Endothelial cell of hepatic sinusoid (primary cell): Measurements from ENCODE around the gene FZR1.
"Not testable (repeated sequence)": the region's sequence is repeated elsewhere in the genome, so short reads cannot be mapped to it uniquely, and the experiment has no call there.

Experiments used
- in situ Hi-C: cut with HindIII; loops from 2 replicates; pipeline ENCODE4 v1.10.0; 2017; ENCODE audit warnings: low sequenced_read_pairs

FZR1 gene

GRCh38 chr19:3494051-3494450 lies 12.1 kb upstream of the FZR1 start:
- in situ Hi-C loops, result no loop called here

DNA sequence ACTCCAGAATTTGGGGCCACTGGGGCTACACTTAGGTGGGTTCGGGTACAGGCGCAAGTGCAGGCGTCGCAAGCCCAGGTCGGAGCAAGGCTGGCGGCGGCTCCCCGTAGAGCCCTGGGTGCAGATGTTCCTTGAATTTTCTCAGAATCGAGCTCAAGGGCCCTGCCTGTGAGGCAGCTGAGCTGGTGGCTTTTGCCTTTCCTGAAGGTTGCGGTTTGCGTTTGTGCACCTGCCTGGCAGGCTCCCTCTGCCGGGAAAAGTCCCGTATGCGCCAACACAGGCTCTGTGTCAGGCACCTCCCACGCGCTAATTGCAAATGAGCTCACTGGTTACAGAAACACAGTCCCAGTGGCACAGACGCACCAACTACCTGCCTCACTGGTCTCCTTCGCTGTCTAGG lies 11.6 kb upstream of the FZR1 start:
- in situ Hi-C loops, result no loop called here

DNA sequence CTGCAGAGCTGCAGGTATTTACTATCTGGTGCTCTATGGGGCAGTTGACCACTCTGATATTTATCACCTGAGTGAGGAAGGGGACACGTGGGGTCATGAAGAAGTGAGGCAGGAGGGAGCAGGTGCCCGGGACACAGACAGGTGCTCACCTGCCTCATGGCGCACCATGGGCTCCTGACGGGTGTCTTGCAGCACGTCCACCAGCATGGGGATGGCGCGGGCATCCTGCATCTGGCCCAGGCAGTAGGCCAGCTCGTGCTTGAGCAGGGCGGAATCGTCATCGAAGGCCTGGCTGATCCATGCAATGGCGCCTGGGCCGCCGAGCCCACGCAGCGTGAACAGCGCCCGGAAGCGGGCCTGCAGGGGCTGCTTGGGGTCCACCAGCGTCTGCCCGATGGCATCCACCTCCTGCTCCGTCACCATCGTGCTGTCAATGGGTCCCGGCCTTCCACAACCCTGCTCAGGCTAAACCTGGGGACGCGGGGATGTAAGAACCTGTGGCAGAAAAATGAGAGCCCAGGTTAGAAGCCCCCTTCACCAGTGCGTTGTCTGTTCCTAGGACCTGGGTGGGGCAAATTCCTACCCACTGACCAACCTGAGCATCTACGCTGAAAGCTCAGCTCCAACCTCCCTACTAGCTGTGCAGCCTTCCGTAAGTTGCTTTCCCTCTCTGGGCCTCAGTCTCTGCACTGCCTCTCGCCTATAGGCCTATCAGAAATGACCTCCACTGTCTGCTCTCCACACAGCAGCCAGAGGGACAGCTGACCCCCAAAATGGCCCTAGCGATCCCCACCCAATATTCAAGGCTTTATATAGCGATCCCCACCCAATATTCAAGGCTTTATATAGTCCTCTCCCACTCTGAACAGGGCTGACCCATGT lies 9.5 kb upstream of the FZR1 start:
- in situ Hi-C loops, result no loop called here

GRCh38 chr19:3497757-3498520 lies 8.2 kb upstream of the FZR1 start:
- in situ Hi-C loops, result no loop called here

DNA sequence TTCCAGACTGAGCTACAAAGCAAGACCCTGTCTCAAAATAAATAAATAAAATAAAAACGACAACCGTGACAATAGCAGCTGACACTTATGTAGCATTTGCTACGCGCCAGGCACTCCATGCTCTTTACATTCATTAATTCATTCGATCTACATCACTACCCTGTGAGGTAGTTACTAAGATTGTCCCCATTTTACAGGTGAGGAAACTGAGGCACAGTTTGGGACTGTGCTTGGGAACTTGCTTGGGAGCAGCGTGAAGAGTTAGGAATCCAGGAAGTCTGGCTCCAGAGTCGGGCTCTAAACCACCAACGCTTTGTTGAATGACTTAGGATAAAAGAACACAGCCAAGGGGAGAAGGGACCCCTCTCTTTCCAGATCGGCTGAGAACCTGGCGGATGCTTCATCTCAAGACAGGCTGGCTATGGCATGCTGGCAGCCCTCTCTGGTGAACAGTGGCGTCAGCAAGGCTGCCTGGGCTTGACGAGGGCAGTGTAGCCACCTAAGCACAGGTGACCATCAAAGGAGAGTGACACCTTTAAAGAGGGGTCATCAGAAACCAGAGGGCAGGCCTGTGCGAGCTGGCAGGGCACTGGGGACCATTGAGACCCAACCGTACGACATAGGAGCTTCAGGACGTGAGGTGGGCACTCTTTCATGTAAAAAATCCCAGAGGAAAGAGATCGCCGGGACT lies 6.2 kb upstream of the FZR1 start:
- in situ Hi-C loops, result no loop called here

GRCh38 chr19:3500429-3501101 lies 5.5 kb upstream of the FZR1 start, which contains the start of gene DOHH:
DOHH (minus strand) TSS chr19:3500674; CDS start chr19:3496814, 3,860 bp downstream.
- in situ Hi-C loops, result no loop called here

GRCh38 chr19:3501780-3502179 lies 4.3 kb upstream of the FZR1 start:
- in situ Hi-C loops, result no loop called here

- in situ Hi-C loops, result no loop called here
Measured at GRCh38 chr19:3503036-3503572, 3.0 kb upstream of the FZR1 start.

- in situ Hi-C loops, result no loop called here
Measured at GRCh38 chr19:3504735-3505134, 1.4 kb upstream of the FZR1 start.

- in situ Hi-C loops, result no loop called here
Measured at GRCh38 chr19:3506384-3507340, 551 bp downstream of the FZR1 start.

- in situ Hi-C loops, result no loop called here
Measured at GRCh38 chr19:3507371-3508120, 1.4 kb downstream of the FZR1 start.

- in situ Hi-C loops, result not testable (repeated sequence)
Measured at GRCh38 chr19:3508121-3508661, 2.1 kb downstream of the FZR1 start.

DNA sequence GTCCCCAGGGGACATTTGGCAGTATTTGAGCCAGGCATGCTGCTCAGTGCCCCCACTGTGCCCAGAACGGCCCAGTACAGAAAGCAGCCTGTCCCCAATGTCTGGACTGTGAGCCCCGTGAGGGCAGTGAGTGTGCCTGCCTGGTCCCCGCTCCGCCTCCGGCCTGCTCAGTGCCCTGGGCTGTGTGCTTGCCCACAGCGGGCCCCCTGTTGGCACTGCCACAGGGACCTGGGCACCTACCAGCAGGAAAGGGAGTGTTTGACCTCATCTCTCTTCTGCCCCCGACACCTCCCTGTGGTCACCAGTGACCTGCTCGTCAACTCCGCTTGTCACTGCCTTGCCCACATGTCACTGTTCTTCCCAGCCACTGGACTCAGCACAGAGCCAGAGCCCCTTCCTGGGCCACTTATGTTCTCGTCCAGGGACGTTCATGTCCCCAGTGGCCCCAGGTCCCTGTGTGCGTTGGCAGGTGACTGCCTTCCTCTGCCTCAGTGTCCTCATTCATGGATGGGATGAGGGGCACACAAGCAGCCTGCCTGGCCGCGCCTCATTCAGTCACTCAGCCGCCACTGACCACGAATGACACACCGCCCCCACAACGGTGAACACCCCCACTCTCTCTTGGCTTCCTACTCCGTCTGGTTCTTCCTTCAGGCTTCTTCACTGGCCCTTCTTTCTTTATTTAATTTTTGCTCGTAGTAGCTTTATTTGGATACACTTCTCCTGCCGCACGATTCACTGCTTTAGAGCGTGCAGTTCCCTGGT lies 2.8 kb downstream of the FZR1 start:
- in situ Hi-C loops, result no loop called here

DNA sequence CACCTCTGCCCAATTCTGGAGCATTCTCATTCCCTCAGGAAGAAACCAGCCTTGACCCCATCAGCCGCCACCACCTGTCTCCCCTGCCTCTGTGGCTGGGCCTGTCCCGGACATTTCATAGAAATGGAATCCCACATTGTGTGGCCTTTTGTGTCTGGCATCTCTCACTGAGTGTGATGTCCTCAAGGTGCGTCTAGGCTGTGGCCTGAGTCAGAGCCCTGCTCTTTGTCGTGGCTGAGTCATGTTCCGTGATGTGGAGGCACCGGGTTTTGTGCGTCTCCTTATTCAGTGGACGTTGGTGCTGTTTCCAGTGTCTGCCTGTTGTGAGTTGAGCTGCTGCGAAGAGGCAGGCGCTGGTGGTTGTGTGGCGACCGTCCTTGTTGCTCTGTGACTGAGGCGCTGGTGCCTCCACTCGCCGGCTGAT lies 3.5 kb downstream of the FZR1 start:
- in situ Hi-C loops, result no loop called here

- in situ Hi-C loops, result no loop called here
Measured at GRCh38 chr19:3510727-3511126, 4.6 kb downstream of the FZR1 start.

DNA sequence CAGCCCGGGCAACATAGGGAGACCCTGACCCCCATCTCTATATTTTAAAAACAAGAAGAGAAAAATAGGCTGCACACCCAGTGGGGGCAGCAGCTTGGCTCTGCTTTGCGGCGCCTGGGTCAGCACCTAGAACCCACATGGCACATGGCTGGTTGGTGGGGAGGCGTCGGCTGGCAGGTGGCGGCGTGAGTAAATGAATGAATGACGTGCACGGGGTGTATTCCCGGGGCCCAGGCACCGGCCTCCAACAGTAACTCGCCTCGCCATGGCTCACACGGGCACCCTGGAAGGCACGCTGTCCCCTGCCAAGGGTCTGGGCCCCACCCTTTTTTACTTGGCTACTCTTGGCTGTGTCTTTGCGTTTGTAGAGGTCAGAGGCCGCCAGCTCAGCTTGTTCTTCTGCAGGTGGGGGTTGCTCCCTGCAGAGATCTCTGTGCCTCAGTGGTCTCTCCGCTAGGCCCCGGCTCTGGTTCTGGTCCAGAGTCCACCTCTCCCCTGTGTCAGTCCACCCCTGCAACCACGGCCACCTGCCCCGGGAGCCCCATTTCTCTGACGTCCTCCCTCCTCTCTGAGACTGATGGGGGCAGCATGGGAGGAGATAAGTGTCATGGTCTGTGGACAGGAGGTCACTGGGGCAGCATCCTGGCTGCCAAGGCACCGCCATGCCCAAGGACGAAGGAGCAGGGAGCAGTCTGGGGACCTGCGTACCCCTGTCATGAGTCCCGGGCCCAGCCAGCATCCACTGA lies 5.6 kb downstream of the FZR1 start:
- in situ Hi-C loops, result no loop called here
